HK-2 (cell line): ENCODE data around the gene ARHGAP44.

Experiments
- DNase-seq: peaks from one replicate; pipeline ENCODE4 v3.0.0-alpha.2; 2018; ENCODE audit not compliant: unreplicated experiment

ARHGAP44 gene

GRCh38 chr17:12995106-12995895 is 206.0 kb downstream of the ARHGAP44 start:
- DNase-seq, result no peak

- DNase-seq, result no peak
Observed at GRCh38 chr17:12995896-12996295, 206.6 kb downstream of the ARHGAP44 start.

- DNase-seq, result no peak
Observed at GRCh38 chr17:12996357-12996756, 207.1 kb downstream of the ARHGAP44 start.

GRCh38 chr17:12996941-12997340 is 207.6 kb downstream of the ARHGAP44 start:
- DNase-seq, result no peak

GRCh38 chr17:12998461-12998860 is 209.2 kb downstream of the ARHGAP44 start:
- DNase-seq, result no peak

- no peak for DNase-seq
Observed at GRCh38 chr17:12998874-12999273, 209.6 kb downstream of the ARHGAP44 start.

- DNase-seq, result no peak
Observed at GRCh38 chr17:13000561-13000960, 211.3 kb downstream of the ARHGAP44 start.

- DNase-seq, result no peak
Observed at GRCh38 chr17:13001991-13002615, 212.8 kb downstream of the ARHGAP44 start.

GRCh38 chr17:13002761-13003453 is 213.6 kb downstream of the ARHGAP44 start:
- DNase-seq, result peak; percentile 67

- no peak for DNase-seq
Observed at GRCh38 chr17:13003454-13003851, 214.2 kb downstream of the ARHGAP44 start.

- no peak for DNase-seq
Observed at GRCh38 chr17:13003927-13004326, 214.6 kb downstream of the ARHGAP44 start.

- DNase-seq, result no peak
Observed at GRCh38 chr17:13004336-13004735, 215.0 kb downstream of the ARHGAP44 start.

- DNase-seq, result no peak
Observed at GRCh38 chr17:13005530-13005929, 216.2 kb downstream of the ARHGAP44 start.

GRCh38 chr17:13008461-13008860 is 219.2 kb downstream of the ARHGAP44 start:
- no peak for DNase-seq

- no peak for DNase-seq
Observed at GRCh38 chr17:13010959-13011358, 221.7 kb downstream of the ARHGAP44 start.

- DNase-seq, result no peak
Observed at GRCh38 chr17:13014801-13015200, 225.5 kb downstream of the ARHGAP44 start.

- no peak for DNase-seq
Observed at GRCh38 chr17:13016881-13017654, 227.8 kb downstream of the ARHGAP44 start.

- peak; percentile 97 for DNase-seq
Observed at GRCh38 chr17:13017655-13018459, 228.6 kb downstream of the ARHGAP44 start, which contains the start of gene ELAC2. TSS of gene ELAC2 (minus strand) at chr17:13018027. CDS start at chr17:13017947, 80 bp downstream.

- DNase-seq, result no peak
Observed at GRCh38 chr17:13024016-13024415, 234.7 kb downstream of the ARHGAP44 start.

- DNase-seq, result peak; percentile 70
Observed at GRCh38 chr17:13024526-13025257, 235.4 kb downstream of the ARHGAP44 start.
